ENCODE data around the gene KRIT1. TPM values are rescaled to one million over a fixed set of nuclear protein-coding genes. Genes with fewer than 3 reads are reported as not detected.

The KRIT1 gene
- total RNA-seq, 1 experiment from 2014 or later = 34.9 TPM

- WGBS (ENCODE audit: extremely low coverage, insufficient read length, low lambda C conversion rate) = no CpG with 5 or more reads among the region's 1 CpG
- H2BK15ac ChIP-seq (ENCODE audit: low read depth, low read length) = no peak overlapping the region
- H4K5ac ChIP-seq (ENCODE audit: insufficient read length, low read depth, low read length) = no peak overlapping the region
- no peaks in the 10 kb centered on the region for H3K9me3 ChIP-seq (ENCODE audit: control insufficient read depth, low read depth, low read length)
- H4K20me1 ChIP-seq (ENCODE audit: control insufficient read depth, insufficient read depth, insufficient read length) = no peaks in the 10 kb centered on the region
- no peak overlapping the region for H2BK20ac ChIP-seq (ENCODE audit: low read depth, low read length, poor library complexity, severe bottlenecking)
- H3K79me1 ChIP-seq (ENCODE audit: insufficient read depth, low read depth, low read length, poor library complexity, severe bottlenecking) = no peaks in the 10 kb centered on the region
- H3K23ac ChIP-seq (ENCODE audit: insufficient read length, low read depth, low read length) = no peak overlapping the region
- no peak overlapping the region for H3K4me2 ChIP-seq (ENCODE audit: insufficient read depth, insufficient read length, low read length)
- H3K4ac ChIP-seq (ENCODE audit: low read depth, low read length) = no peak overlapping the region
- H4K91ac ChIP-seq (ENCODE audit: insufficient read length, low read depth, low read length) = no peak overlapping the region
- peaks cover 0 to 4% of the 10 kb centered on the region in 2 experiments; a peak in 1 of 4 replicates for H3K4me1 Mint-ChIP-seq
- no peak overlapping the region for H2BK12ac ChIP-seq (ENCODE audit: insufficient read length, low read depth, low read length)
- no peak overlapping the region for H2BK5ac ChIP-seq (ENCODE audit: insufficient read length, low read length)
- no peak for TF ChIP-seq CTCF (conservative IDR thresholded peaks at IDR 0.05)
- H3K9ac ChIP-seq (ENCODE audit: extremely low read depth, insufficient read length, low read length) = no peak overlapping the region
- H3K18ac ChIP-seq (ENCODE audit: insufficient read length, low read depth, low read length) = no peak overlapping the region
- no peak overlapping the region for H4K8ac ChIP-seq (replicated peaks; ENCODE audit: insufficient read length, low read depth, low read length)
- no peaks in the 10 kb centered on the region for H3K36me3 Mint-ChIP-seq (ENCODE audit: insufficient read depth in 1 of 3, low read depth in 3 of 3)
- H3K27ac Mint-ChIP-seq = no peak overlapping the region
- no peak overlapping the region for H2AFZ ChIP-seq (ENCODE audit: low read length)
- no peaks in the 10 kb centered on the region for H3K9me3 Mint-ChIP-seq
- no peak overlapping the region for H3K56ac ChIP-seq (ENCODE audit: insufficient read length, low read depth, low read length)
- no peak for DNase-seq
- H3K27me3 Mint-ChIP-seq (ENCODE audit: low read depth) = no peaks in the 10 kb centered on the region
- H3K27me3 ChIP-seq (ENCODE audit: insufficient read depth, low read length) = no peaks in the 10 kb centered on the region
- no peak overlapping the region for H3K14ac ChIP-seq (ENCODE audit: insufficient read depth, low read length)
- no peak overlapping the region for H3T11ph ChIP-seq (ENCODE audit: low read length)
- no peaks in the 10 kb centered on the region for H3K4me1 ChIP-seq (ENCODE audit: insufficient read depth, low read length)
- no peak overlapping the region for H2BK120ac ChIP-seq (ENCODE audit: low read depth, low read length, poor library complexity, severe bottlenecking)
- no peak overlapping the region for H3K27ac ChIP-seq (ENCODE audit: insufficient read length, low read depth, low read length)
- H3K23me2 ChIP-seq (ENCODE audit: insufficient read length, low read depth, low read length, poor library complexity, severe bottlenecking) = no peaks in the 10 kb centered on the region
- H3K79me2 ChIP-seq (ENCODE audit: insufficient read depth, low read length) = no peaks in the 10 kb centered on the region
- H2AK5ac ChIP-seq (ENCODE audit: insufficient read length, low read length) = no peak overlapping the region
- H3K4me3 Mint-ChIP-seq = no peak overlapping the region
Measured at GRCh38 chr7:92161271-92161670, 84.4 kb downstream of the KRIT1 start.

Data from H9 (cell line).